G401.6 (cell line): Measurements from ENCODE around the gene DNASE1L3.

Experiments
- FAIRE-seq: peaks from 2 replicates; lab custom pipeline; 2012; peaks lifted over from hg19 to GRCh38; lab: Jason Lieb, UNC

DNASE1L3 gene

DNA sequence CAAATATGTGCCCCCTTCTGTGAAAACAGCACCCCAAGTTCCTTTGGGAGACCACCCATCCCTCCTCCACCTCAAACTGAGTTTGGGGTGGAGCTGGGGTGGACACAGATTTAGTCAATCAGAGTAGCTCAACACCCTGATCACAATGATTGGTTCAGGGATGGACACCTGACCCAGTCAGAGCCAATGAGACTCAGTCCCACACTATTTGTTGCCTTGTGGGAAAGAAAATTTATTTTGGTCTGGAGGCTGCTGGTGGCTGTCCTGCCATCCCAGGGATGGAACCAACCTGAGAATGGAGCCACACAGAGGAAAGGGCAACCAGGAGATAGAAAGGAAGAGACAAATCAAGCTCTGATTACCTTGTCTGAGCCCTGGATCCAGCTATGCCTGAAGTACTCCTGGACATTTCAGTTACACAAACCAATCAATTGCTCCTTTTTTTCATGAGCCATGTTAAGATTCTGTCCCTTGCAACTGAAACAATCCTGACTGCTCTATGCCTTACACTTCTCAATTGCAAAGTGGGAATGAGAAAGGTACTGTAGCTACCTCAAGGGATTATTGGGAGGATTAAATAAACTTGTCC lies 10.6 kb downstream of the DNASE1L3 start:
- FAIRE-seq: no peak

DNA sequence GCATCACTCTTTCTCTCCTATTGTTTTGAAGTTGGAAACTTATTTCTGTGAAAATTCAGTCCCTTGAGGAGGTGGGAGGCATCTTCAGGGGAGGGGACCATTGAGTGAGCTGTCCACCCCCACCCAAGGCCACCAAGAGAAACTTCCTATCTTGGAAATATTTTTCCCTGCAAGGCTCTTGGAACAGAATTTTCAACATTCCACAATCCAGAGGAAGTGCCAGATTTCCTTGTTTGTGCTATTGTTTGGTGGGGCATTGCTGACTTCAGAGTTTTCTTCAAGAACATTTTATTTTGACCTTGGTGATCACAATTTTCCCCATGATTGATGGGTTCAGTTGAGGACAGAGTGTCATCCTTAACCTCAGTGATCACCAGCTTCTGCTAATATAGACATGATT lies 12.0 kb downstream of the DNASE1L3 start:
- no peak for FAIRE-seq

DNA sequence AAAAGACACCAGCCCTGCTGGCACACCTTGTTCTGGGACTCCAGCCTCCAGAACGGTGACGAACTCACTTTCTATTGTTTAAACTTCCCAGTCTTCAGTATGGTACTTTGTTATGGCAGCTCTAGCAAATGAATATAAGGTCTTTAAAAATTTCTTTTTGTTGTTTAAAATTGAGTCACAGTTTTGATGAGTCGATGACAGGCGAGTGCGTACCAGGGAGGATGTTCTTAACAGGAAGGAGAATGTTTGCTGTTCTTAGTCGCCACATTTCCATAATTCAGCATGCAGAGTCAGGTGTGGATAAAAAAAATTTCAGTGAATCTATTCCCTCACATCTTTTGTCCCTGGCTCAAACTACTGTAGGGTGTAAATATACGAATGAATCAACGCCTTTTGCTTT lies 12.4 kb downstream of the DNASE1L3 start:
- FAIRE-seq: no peak

DNA sequence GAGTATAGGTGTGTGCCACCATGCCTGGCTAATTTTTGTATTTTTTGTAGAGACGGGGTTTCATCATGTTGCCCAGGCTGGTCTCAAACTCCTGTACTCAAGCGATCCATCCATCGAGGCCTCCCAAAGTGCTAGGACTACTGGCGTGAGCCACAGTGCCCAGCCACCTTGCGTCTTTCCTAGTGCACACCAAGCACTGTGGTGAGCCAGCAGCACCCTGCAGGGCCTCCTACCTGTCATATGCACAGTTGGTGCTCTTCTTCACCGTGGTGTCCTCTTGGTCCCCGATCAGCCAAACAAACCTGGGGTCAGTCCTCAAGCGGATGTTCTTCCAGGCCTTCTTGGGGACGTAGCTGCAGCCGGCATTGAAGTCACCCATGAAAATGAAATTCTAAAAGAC lies 13.2 kb downstream of the DNASE1L3 start:
- FAIRE-seq: no peak

DNA sequence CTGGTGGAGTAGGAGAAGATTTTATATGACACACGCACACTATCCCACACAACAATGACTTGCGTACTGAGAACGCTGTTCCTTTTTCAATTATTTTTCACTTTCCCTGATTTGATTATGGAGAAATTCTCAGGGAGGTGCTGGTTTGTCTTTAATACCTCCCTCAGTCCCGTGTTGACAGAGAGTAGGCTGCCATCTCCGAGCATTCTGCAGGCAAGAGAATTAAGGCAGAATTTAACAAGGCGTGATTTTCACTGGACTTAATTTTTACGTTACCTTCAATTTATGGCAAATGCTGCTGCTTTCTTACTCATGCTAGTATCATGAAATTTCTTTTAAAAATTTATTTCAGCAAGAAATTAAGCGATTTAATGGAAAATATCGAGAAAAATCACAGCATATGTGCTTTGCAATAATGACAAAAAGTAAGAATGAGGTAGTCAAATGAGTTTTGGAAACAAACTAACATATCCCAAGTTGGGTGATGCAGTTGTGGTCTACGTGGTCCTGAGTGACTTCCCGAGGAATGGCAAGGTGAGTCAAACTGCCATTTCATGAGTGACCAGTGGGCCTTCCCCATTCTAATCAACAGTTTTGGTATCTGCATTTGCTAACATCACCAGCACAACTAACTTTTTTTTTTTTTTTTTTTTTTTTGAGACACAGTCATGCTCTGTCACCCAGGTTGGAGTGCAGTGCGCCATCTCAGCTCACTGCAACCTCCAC lies 16.9 kb downstream of the DNASE1L3 start:
- FAIRE-seq: no peak

DNA sequence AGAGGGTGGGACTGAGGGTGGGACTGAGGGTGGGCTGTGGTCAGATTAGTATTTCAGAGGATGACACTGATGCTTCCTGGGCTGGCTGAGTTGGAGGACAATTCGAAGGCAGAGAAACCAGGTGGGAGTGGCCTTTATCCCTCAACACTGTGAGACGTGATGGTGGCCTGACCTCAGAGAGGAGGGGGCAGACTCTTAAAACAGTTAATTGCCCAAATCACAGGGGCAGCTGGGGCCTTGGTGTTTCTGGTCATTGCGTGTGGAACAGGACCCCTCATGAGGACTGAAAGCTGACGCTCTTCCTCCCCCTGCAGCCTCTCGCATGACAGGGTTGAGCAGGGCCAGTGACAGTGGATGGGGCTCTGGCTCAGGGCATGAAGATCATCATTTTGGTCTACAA lies 18.7 kb downstream of the DNASE1L3 start:
- no peak for FAIRE-seq

DNA sequence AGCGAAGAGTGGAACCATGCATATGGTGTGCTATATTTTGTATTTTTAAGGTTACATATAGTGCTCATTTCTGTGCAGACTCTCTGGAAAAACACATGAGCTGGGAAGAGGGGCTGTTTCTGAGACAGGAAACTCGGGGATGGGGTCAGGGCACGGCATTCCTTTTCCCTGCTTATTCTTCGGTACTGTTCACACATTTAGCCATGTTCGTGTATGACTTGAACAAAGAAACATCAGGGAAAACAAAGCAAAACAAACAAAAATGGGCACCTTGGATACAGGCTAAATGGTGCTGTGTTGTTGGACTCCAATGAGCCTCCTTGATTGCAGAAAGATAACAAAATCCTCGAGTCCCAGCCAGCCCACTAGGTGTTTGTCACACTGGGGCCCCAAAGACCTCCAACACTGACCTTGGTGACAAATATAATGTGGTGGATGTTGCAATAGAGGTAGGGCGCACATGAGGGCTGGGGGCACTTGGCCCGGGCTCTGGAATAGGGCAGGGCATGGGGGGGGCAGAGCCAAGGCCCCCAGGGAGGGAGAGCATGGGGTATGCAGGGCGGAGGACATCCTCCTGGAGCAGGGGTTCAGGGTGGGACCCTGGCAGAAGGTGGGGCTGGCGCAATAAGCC lies 19.3 kb downstream of the DNASE1L3 start:
- FAIRE-seq: no peak

DNA sequence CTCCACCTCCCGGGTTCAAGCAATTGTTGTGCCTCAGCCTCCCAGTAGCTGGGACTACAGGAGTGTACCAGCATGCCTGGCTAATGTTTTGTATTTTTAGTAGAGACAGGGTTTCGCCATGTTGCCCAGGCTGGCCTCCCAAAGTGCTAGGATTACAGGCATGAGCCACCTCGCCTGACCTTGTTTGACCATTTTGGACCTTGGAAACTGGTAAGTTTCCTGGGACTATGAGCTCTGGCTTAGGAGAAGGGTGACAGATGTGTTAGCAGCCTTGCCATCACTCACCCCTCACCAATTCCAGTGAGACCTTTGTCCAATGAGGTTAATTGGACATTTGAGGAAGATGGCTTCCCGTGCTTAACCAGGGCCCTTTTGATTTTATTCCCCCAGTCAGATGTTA lies 19.9 kb downstream of the DNASE1L3 start:
- no peak for FAIRE-seq

DNA sequence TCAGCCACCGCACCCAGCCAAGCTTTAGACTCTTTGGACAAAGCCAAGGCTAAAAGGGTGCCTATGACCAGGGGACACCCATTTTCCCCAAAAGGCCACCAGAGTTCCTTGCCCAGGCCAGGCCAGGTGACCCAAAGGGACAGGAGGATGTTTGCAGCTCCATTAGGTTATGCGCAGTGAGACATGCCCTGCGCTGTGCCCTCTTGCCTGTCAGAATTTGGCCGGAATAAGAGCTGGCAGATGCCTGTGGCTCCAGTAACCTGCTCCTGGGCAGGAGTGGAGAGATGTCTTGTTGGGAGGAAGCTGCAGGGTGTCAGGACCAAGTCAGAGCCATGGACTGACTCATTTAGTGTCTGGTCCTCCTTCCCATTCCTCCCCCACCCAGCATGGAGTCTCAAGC lies 20.5 kb downstream of the DNASE1L3 start:
- FAIRE-seq: no peak

DNA sequence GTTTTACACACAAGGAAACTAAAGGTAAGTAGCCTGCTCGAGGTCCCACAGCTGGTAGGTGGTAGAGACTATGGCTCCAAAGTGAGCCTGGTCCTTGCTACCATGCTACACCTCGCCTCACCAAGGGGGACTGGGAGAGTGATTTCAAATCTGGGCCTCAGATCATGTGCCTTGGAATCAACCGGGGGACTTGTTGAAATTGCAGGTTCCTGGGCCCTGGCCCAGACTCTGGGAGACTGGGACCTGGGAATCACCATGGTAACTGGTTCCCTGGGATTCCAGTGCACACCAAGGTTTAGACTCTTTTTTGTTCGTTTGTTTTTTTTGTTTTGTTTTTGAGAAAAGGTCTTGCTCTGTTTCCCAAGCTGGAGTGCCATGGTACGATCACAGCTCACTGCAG lies 21.1 kb downstream of the DNASE1L3 start:
- no peak for FAIRE-seq

DNA sequence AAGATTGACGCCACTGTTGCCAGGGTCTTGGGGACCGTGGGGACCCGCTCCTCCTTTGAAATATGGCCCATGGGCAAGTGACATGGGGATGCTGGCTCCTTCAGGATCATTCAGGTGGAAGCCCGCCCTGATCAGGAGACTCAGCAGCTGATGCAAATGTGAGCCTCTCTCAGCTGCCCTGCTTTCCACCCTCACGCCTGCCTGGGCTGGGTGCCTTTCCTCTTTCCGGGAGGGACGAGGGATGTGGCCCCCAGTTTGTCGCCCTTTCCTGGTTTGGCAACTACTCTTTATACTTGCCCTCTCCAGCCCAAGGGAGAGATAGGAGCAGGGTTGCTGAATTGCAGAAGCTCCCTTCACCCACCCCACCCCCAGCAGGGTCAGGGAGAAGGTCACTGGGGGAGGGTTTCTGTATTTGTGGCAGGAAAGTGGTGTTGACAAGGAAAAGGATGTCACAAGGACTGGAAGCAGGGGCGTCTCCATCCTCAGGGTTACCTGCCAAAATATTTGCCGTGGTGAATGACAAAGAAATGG lies 21.8 kb downstream of the DNASE1L3 start:
- FAIRE-seq: no peak

DNA sequence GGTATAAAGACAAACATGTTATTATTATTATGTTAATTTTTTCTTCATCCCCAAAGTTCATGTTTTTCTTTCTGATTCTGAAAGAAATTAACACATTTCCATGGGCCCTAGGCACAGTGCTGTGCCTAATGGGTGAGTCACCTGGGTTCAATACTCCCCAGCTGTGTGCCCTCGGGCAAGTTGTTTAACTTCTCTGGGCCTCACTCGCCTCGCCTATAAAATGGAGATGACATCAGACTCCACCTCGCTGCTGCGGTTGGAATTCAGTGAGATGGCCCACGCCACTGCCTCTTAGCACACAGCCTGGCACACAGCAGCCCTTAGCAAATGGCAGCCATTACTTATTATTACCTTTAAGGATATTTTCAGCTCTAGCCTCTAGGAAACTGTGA lies 22.6 kb downstream of the DNASE1L3 start:
- no peak for FAIRE-seq

DNA sequence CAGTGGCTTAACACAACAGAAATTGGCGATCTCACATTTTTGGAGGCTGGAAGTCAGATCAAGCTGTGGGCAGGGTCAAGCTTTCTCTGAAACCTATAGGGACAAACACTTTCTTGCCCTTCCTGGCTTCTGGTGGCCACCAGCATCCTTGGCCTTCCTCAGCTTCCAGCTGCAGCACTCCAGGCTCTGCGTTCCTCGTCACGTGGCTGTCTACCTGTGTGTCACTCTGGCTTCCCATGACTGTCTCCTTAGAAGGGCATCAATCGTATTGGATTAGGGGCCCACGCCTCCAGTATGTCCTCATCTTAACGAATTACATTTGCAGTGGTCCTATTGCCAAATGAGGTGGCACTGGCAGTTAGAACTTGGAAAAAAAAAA lies 25.8 kb downstream of the DNASE1L3 start:
- FAIRE-seq: no peak

DNA sequence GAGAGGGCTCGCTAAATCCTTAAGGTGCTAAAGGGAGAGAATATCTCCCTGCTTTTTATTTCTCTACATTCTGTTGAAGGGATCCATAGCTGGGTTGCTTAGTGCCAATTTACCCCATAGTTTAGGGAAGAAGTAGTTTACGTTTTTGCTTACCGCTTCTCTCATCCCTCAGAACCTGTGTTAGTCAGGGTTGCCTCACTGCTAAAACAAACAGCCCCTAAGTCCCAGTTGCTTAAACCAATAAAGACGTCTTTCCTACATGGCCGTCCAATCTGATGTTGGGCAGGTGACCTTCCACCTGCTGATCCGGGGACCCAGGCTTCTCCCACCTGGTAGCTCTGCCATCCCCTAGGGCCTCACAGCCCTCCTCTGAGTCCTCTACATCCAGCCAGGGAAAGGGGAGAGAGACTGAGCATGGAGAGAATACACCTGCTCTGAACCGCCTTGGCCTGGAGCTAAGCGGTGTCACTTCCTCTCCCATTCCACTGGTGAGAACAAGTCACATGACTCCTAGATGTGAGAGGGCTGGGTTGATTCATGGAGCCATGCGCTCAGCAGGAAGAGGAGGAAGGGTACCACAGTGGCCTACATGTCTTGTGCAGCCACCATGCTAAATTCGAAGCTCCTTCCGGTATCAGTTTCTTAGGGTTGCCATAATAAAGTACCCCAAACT lies 26.3 kb downstream of the DNASE1L3 start:
- no peak for FAIRE-seq

DNA sequence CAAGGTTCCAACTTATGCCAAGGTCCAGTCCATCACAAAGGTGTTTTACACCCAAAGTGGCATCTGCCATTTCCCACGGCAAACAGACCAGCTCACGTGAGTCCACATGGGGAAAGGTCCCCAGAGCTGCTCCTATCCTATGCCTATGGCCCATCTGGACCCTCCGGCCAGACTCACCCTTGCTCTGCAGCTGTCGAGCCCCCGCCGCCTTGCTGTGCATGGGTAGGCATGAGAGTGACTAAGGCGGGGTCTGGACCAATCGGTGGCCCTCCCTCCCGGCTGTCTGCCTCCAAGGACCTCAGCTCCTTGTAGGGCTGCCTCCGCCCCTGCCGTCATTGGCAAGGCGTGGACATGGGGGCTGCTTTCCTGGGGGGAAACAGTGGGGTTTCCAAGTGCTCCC lies 26.9 kb downstream of the DNASE1L3 start:
- no peak for FAIRE-seq

DNA sequence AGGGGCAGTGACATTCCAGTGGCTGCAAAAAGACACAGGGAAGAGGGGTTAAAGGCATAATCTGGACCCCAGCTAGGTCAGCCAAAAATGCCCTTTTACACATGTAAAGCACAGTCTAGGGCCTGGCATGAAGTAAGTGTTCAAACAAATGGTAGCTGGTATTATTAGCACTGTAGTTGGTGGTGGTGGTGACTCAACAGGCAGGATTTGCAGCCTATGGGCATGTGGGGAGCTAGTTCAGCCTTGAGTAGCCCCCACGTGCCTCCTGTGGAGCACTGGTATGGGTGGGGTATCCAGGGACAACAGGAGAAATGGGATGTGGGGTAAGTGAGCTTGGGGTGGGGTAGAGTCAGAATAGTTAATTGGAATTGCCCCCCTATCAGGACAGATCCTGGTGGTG lies 27.6 kb downstream of the DNASE1L3 start:
- FAIRE-seq: no peak

DNA sequence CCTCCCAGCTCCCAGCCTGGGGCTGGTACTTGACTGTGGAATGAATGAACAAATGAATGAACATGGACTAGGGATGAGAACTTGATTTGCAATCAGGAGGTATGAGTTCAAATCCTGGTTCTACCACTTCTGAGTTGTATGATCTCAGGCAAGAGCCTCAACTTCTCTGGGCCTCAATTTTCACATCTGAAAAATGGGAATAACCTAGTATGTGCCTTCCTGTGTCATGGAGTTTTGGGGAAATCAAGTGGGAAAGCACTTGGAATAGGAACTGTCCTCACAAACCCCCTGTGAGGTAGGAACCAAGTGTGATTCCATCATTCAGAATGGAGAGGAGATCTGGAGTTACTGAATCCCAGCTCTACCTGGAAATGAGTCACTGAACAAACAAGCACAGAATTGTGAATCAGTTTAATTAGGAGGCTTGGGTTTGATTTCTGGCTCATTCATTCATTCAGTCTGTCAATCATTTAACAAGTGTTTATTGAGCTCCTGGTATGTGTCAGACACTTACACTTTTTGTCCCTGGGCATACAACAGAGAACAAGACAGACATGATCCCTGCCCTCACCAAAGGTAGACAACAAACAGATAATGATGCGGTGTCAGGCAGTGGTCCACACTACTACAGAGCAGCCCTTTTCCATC lies 29.7 kb downstream of the DNASE1L3 start:
- no peak for FAIRE-seq

DNA sequence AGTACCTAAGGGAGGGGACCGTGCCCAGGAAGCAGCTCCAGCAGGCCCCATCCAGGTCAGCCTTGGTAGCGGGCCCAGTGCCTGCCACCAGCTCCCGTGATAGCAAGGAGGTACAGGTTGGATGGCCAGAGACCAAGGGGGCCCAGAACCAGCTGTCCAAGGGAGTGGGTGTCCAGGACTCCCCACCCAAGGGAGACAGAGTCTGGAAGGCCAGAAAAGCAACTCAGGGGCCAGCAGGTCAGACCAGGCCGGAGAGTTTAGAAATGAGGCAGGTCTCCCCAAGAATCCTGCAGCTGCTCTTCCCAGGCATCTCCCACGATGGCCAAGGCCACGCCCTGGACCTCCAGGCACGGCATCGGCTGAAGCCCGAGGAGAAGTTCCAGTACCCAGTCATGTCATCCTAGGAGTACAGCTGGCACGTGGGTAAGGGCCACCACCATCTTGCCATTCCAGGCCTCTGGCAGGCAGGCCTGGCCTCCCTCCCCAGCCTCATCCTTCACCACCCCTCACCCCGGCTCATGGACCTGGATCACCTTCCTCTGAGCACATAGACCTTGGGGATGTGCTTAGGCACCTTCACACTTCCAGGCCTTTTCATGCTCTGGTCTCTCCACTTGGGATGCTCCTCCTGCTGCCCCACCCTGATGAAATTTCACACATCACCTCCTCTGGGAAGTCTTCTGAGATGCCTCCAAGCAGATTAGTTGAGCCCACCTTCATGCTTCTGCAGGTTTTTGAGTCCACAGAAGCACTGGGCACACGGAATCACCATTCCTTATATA lies 30.5 kb downstream of the DNASE1L3 start:
- FAIRE-seq: no peak

DNA sequence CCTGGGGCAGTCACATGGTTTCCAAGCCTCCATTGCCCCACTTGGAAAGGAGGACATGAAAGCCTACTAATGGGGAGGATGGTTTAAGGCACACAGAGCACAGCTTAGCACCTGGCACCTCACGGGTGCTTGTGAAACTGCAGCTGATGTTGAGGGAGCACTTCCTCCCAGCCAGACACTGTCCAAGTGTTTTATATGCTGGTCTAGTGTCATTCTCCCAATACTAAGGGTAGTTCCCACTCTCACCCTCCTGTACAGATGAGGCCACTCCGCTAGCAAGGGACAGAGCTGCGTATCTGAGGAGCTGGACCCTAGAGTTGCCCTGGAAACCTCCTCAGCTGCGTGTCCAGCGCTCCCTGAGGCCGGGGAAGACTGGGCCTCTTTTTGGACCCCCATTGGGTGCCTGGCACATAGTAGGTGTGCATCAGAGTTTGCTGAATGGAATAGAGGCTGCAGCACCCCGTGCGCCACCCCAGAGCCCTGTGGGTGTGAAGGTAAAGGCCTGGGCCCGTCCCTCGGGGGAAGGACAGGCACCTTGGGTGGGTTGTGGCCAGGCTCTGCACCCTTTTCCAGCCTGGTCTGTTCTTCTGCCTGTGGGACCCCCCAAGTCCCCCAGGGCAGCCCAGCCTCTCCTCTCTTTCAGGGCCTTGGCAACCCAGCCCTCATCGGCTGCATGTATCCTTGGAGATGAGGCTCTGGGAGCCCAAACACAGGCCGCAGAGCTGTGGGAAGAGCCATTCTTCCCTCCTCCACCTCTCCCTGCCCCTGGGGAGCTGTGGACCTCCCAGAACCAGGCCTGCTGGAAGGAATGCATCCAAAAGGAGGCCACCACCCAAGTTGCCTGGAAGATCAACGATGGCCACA lies 31.3 kb downstream of the DNASE1L3 start:
- FAIRE-seq: no peak

DNA sequence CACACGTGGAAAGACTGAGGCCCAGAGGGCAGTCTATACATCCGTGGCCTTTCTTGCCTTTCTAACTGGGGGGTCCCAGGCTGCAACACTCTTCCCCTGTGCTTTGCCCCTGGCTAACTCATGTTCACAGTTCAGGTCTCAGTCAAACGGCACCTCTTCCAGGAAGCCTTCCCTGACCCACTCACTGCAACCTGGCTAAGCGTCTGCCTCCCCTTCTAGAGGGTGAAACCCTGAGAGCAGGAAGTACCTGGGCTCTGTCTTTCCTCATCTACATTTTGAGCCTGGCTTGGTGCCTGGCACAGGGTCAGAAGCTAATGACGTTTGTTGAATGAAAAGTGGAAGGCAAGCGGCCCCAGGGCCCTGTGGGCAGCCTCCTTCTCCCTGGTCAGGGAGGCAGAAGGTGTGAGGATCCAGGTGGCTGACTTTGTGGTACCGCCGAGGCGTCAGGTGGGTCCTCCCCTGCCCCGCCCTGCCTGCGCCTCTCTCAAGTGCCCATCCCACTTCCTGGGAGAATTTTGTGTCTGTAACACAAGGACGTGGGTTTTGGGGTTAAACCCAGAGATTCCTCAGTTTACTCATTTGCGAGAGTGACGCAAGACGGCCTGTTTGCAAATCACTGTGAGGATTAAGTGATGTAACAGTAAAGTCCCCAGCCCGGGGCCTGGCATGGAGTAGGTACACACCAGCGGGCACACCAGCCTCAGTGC lies 32.1 kb downstream of the DNASE1L3 start:
- FAIRE-seq: no peak
